Ramos (cell line): ENCODE measurements around the gene TMEM242.

ENCODE experiments used
- in situ Hi-C: fragments of 300-500 bp; cut with MboI; formaldehyde crosslinking; loops from one replicate; pipeline ENCODE4 v1.14.3; 2022; ENCODE audit warnings: low sequenced_read_pairs; ENCODE audit not compliant: unreplicated experiment

Gene TMEM242

GRCh38 chr6:157258878-157259277 lies 64.4 kb downstream of the TMEM242 start:
- in situ Hi-C loops, result no loop called here

GRCh38 chr6:157255079-157255478 lies 68.2 kb downstream of the TMEM242 start:
- in situ Hi-C loops, result no loop called here

GRCh38 chr6:157254538-157254937 lies 68.8 kb downstream of the TMEM242 start:
- in situ Hi-C loops, result no loop called here

GRCh38 chr6:157253699-157254098 lies 69.6 kb downstream of the TMEM242 start:
- in situ Hi-C loops, result no loop called here

GRCh38 chr6:157253017-157253416 lies 70.3 kb downstream of the TMEM242 start:
- in situ Hi-C loops, result no loop called here

- in situ Hi-C loops, result no loop called here
Observed at GRCh38 chr6:157251586-157252247, 71.6 kb downstream of the TMEM242 start.

- in situ Hi-C loops, result no loop called here
Observed at GRCh38 chr6:157249826-157250225, 73.5 kb downstream of the TMEM242 start.

GRCh38 chr6:157248264-157248663 lies 75.1 kb downstream of the TMEM242 start:
- in situ Hi-C loops, result no loop called here

GRCh38 chr6:157246771-157247484 lies 76.4 kb downstream of the TMEM242 start:
- in situ Hi-C loops, result no loop called here

- in situ Hi-C loops, result no loop called here
Observed at GRCh38 chr6:157246048-157246630, 77.2 kb downstream of the TMEM242 start.

GRCh38 chr6:157245436-157245835 lies 77.9 kb downstream of the TMEM242 start:
- in situ Hi-C loops, result no loop called here

GRCh38 chr6:157244780-157245179 lies 78.5 kb downstream of the TMEM242 start:
- in situ Hi-C loops, result no loop called here

GRCh38 chr6:157244175-157244574 lies 79.1 kb downstream of the TMEM242 start:
- in situ Hi-C loops, result no loop called here

- in situ Hi-C loops, result no loop called here
Observed at GRCh38 chr6:157242791-157243190, 80.5 kb downstream of the TMEM242 start.

GRCh38 chr6:157240960-157241311 lies 82.4 kb downstream of the TMEM242 start:
- in situ Hi-C loops, result no loop called here

- in situ Hi-C loops, result no loop called here
Observed at GRCh38 chr6:157240059-157240959, 83.0 kb downstream of the TMEM242 start.

- in situ Hi-C loops, result no loop called here
Observed at GRCh38 chr6:157239671-157240058, 83.7 kb downstream of the TMEM242 start.
